Astrocyte (in vitro differentiated cells and primary cell): ENCODE measurements around the gene B4GALNT3. TPM values are rescaled to one million over a fixed set of nuclear protein-coding genes. Genes with fewer than 3 reads are reported as not detected.

Experiments
- DNase-seq: peaks from one replicate; pipeline ENCODE4 v3.0.0-alpha.2; 2010; ENCODE audit warnings: low read depth
- FAIRE-seq: peaks from 2 replicates; lab custom pipeline; 2011; peaks lifted over from hg19 to GRCh38; lab: Jason Lieb, UNC
- H2AFZ ChIP-seq: 2 replicates; pipeline ENCODE4 v1.6.0; 2012; ENCODE audit warnings: low read depth, low read length, inconsistent platforms
- H3K27ac ChIP-seq: 2 replicates; pipeline ENCODE4 v1.5.1; 2011; ENCODE audit warnings: low read depth, low read length, inconsistent platforms
- H3K27me3 ChIP-seq: 2 replicates; pipeline ENCODE4 v1.6.0; 2011; ENCODE audit warnings: low read length, inconsistent platforms; ENCODE audit not compliant: insufficient read depth
- H3K36me3 ChIP-seq: 2 replicates; pipeline ENCODE4 v1.5.1; 2011; ENCODE audit warnings: low read length, inconsistent platforms; ENCODE audit not compliant: insufficient read depth
- H3K4me1 ChIP-seq: 2 replicates; pipeline ENCODE4 v1.5.1; 2011; ENCODE audit warnings: low read length, inconsistent platforms; ENCODE audit not compliant: insufficient read depth
- H3K4me2 ChIP-seq: 2 replicates; pipeline ENCODE4 v1.6.0; 2012; ENCODE audit warnings: low read length, inconsistent platforms
- H3K4me3 ChIP-seq: 2 replicates; pipeline ENCODE4 v1.5.1; 2011; ENCODE audit warnings: low read depth, mild to moderate bottlenecking, low read length, inconsistent platforms; ENCODE audit not compliant: insufficient read depth
- H3K79me2 ChIP-seq: 2 replicates; pipeline ENCODE4 v1.6.0; 2012; ENCODE audit warnings: mild to moderate bottlenecking, low read length, inconsistent platforms; ENCODE audit not compliant: insufficient read depth
- H3K9ac ChIP-seq: 2 replicates; pipeline ENCODE4 v1.6.0; 2012; ENCODE audit warnings: mild to moderate bottlenecking, low read length, inconsistent platforms
- H3K9me3 ChIP-seq: 2 replicates; pipeline ENCODE4 v1.5.1; 2012; ENCODE audit warnings: low read depth, mild to moderate bottlenecking, low read length, inconsistent platforms; ENCODE audit not compliant: insufficient read depth
- H4K20me1 ChIP-seq: 2 replicates; pipeline ENCODE4 v1.6.0; 2012; ENCODE audit warnings: low read length, inconsistent platforms; ENCODE audit not compliant: insufficient read depth
- H3K27ac Mint-ChIP-seq: one replicate; pipeline ENCODE4 v1.8.0; 2021; ENCODE audit warnings: mild to moderate bottlenecking, mixed read lengths; ENCODE audit not compliant: unreplicated experiment
- H3K27me3 Mint-ChIP-seq: one replicate; pipeline ENCODE4 v1.8.0; 2021; ENCODE audit warnings: low read depth, mixed read lengths; ENCODE audit not compliant: unreplicated experiment
- H3K36me3 Mint-ChIP-seq: one replicate; pipeline ENCODE4 v1.8.0; 2021; ENCODE audit warnings: low read depth, mixed read lengths; ENCODE audit not compliant: unreplicated experiment
- H3K4me1 Mint-ChIP-seq: one replicate; pipeline ENCODE4 v1.8.0; 2021; ENCODE audit warnings: low read depth, mixed read lengths; ENCODE audit not compliant: unreplicated experiment
- H3K4me3 Mint-ChIP-seq: one replicate; pipeline ENCODE4 v1.8.0; 2021; ENCODE audit warnings: mild to moderate bottlenecking, moderate library complexity, mixed read lengths; ENCODE audit not compliant: unreplicated experiment
- H3K9me3 Mint-ChIP-seq: one replicate; pipeline ENCODE4 v1.8.0; 2021; ENCODE audit warnings: mild to moderate bottlenecking, mixed read lengths; ENCODE audit not compliant: unreplicated experiment
- CTCF ChIP-seq: IDR thresholded peaks from 2 replicates; pipeline ENCODE4 v1.5.1; 2011; ENCODE audit warnings: low read depth, mild to moderate bottlenecking, inconsistent platforms, low read length, moderate library complexity; ENCODE audit not compliant: insufficient read depth
- EZH2 ChIP-seq: IDR thresholded peaks from 2 replicates; pipeline ENCODE4 v1.6.1; 2012; ENCODE audit warnings: mild to moderate bottlenecking, low read length, inconsistent platforms; ENCODE audit not compliant: insufficient read depth
- total RNA-seq: library from RNA; stranded (reverse); gene quantifications from 2 replicates; pipeline ENCODE4 v1.2.1, GENCODE V29; 2021

B4GALNT3 gene
- total RNA-seq, 1 donor from 2014 or later, result 3.6 TPM

GRCh38 chr12:562634-563033 lies 102.9 kb downstream of the B4GALNT3 start:
- Mint-ChIP-seq H3K27me3 (peaks cover 42% of the 10 kb centered on the region), H3K4me3 (no peak overlapping the region), H3K9me3 (no peaks in the 10 kb centered on the region), H3K36me3 (peaks cover 5% of the 10 kb centered on the region), H3K4me1 (peaks cover 3% of the 10 kb centered on the region), H3K27ac (no peak overlapping the region)
- H3K27ac ChIP-seq, result no peak overlapping the region
- H3K4me2 ChIP-seq, result no peak overlapping the region
- DNase-seq, result no peak
- no peaks in the 10 kb centered on the region for H4K20me1 ChIP-seq
- no peak for TF ChIP-seq EZH2
- no peaks in the 10 kb centered on the region for H3K9me3 ChIP-seq
- H2AFZ ChIP-seq, result no peak overlapping the region
- no peak overlapping the region for H3K4me3 ChIP-seq
- H3K9ac ChIP-seq, result no peak overlapping the region
- H3K27me3 ChIP-seq, result peaks cover 37% of the 10 kb centered on the region
- no peak for FAIRE-seq
- no peaks in the 10 kb centered on the region for H3K36me3 ChIP-seq
- peaks cover 11% of the 10 kb centered on the region for H3K4me1 ChIP-seq
- no peaks in the 10 kb centered on the region for H3K79me2 ChIP-seq

DNA sequence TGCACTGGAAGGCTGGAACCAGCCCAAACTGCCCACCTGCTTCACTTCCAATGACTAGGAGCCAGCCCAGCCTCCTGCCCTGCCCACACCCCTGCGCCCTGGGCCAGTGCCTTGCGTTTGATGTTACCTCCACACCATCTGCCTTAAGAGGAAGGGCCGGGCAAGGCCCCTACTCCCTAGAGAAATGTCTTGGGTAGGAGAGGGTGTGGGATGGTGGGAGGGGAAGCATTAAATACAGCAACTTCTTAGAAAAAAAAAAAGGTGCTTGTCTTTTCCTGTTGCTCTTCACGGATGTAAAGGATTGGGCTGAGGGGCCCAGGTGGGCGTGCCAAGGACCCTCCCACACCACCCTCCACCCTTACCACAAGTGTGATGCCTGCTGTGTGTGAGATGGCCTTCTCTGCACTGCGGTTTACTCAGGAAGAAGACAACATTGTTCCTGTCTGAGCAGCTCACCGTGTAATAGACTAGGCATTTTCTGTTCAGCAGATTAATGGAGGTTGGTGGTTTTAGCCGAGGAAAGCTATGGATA lies 103.6 kb downstream of the B4GALNT3 start:
- Histone ChIP-seq H4K20me1 (no peaks in the 10 kb centered on the region), H2AFZ (no peak overlapping the region), H3K9ac (no peak overlapping the region), H3K36me3 (no peaks in the 10 kb centered on the region), H3K79me2 (no peaks in the 10 kb centered on the region), H3K9me3 (no peaks in the 10 kb centered on the region), H3K4me1 (peaks cover 11% of the 10 kb centered on the region), H3K4me2 (peak overlapping the region; percentile 40), H3K27ac (no peak overlapping the region), H3K27me3 (peaks cover 37% of the 10 kb centered on the region), H3K4me3 (no peak overlapping the region)
- Mint-ChIP-seq H3K4me3 (no peak overlapping the region), H3K27ac (no peak overlapping the region), H3K27me3 (peaks cover 37% of the 10 kb centered on the region), H3K9me3 (no peaks in the 10 kb centered on the region), H3K4me1 (peaks cover 3% of the 10 kb centered on the region), H3K36me3 (peaks cover 5% of the 10 kb centered on the region)
- no peak for FAIRE-seq
- DNase-seq, result peak; percentile 75
- no peak for TF ChIP-seq CTCF
- TF ChIP-seq EZH2, result no peak

GRCh38 chr12:563787-564298 lies 104.1 kb downstream of the B4GALNT3 start:
- no peak overlapping the region for H3K27ac Mint-ChIP-seq
- peaks cover 31% of the 10 kb centered on the region for H3K27me3 Mint-ChIP-seq
- H3K4me3 Mint-ChIP-seq, result no peak overlapping the region
- H3K9ac ChIP-seq, result no peak overlapping the region
- peaks cover 33% of the 10 kb centered on the region for H3K27me3 ChIP-seq
- peak overlapping the region; percentile 40 for H3K4me2 ChIP-seq
- no peaks in the 10 kb centered on the region for H3K36me3 ChIP-seq
- no peaks in the 10 kb centered on the region for H4K20me1 ChIP-seq
- no peaks in the 10 kb centered on the region for H3K9me3 Mint-ChIP-seq
- H3K79me2 ChIP-seq, result no peaks in the 10 kb centered on the region
- H3K4me3 ChIP-seq, result no peak overlapping the region
- no peak for DNase-seq
- H3K9me3 ChIP-seq, result no peaks in the 10 kb centered on the region
- peaks cover 11% of the 10 kb centered on the region for H3K4me1 ChIP-seq
- TF ChIP-seq CTCF, result no peak
- no peak for TF ChIP-seq EZH2
- no peak for FAIRE-seq
- peaks cover 5% of the 10 kb centered on the region for H3K36me3 Mint-ChIP-seq
- H2AFZ ChIP-seq, result no peak overlapping the region
- no peak overlapping the region for H3K27ac ChIP-seq
- peaks cover 3% of the 10 kb centered on the region for H3K4me1 Mint-ChIP-seq
